Fibroblast of lung (primary cell): ENCODE measurements around the gene ARL17A. TPM values are rescaled to one million over a fixed set of nuclear protein-coding genes. Genes with fewer than 3 reads are reported as not detected.
"Not testable (repeated sequence)": the region's sequence is repeated elsewhere in the genome, so short reads cannot be mapped to it uniquely, and the experiment has no call there.

ENCODE experiments used
- DNase-seq, 2 donors: peaks; one replicate each; pipeline versions ENCODE4 v3.0.0 to v3.0.0-alpha.2; 2010; ENCODE audit warnings: low read depth in 2 of 2
- H2AFZ ChIP-seq: 2 replicates; pipeline ENCODE4 v1.5.1; 2012; ENCODE audit warnings: low read length, control low read depth, inconsistent platforms
- H3K27ac ChIP-seq: 2 replicates; pipeline ENCODE4 v1.5.1; 2011; ENCODE audit warnings: low read length, control low read depth; ENCODE audit not compliant: insufficient read depth
- H3K27me3 ChIP-seq: 2 replicates; pipeline ENCODE4 v1.5.1; 2011; ENCODE audit warnings: mild to moderate bottlenecking, low read length; ENCODE audit not compliant: control insufficient read depth, insufficient read depth
- H3K36me3 ChIP-seq: 2 replicates; pipeline ENCODE4 v1.5.1; 2011; ENCODE audit warnings: low read length; ENCODE audit not compliant: control insufficient read depth, insufficient read depth
- H3K4me1 ChIP-seq: 2 replicates; pipeline ENCODE4 v1.5.1; 2011; ENCODE audit warnings: low read length; ENCODE audit not compliant: control insufficient read depth, insufficient read depth; ENCODE audit errors: extremely low read depth
- H3K4me2 ChIP-seq: 2 replicates; pipeline ENCODE4 v1.5.1; 2011; ENCODE audit warnings: low read length, control low read depth; ENCODE audit not compliant: insufficient read depth; ENCODE audit errors: extremely low read depth
- H3K4me3 ChIP-seq, 4 experiments: fragments of 200-600 bp in 1 of 4; sonication (generic) in 1 of 4; replicated peaks in 1 of 4; 2 replicates each; pipeline ENCODE4 v1.5.1; 2011 to 2016; ENCODE audit warnings: low read length in 4 of 4, low read depth in 3 of 4, mild to moderate bottlenecking in 3 of 4, control low read depth in 2 of 4, inconsistent platforms in 1 of 4, mixed read lengths in 1 of 4; ENCODE audit not compliant: insufficient read depth in 1 of 4; ENCODE audit errors: control extremely low read depth in 1 of 4
- H3K79me2 ChIP-seq: 2 replicates; pipeline ENCODE4 v1.5.1; 2012; ENCODE audit warnings: mild to moderate bottlenecking, low read length, inconsistent platforms; ENCODE audit not compliant: control insufficient read depth, insufficient read depth
- H3K9ac ChIP-seq: 2 replicates; pipeline ENCODE4 v1.5.1; 2011; ENCODE audit warnings: mild to moderate bottlenecking, low read length, control low read depth; ENCODE audit not compliant: insufficient read depth
- H3K9me3 ChIP-seq: 2 replicates; pipeline ENCODE4 v1.5.1; 2012; ENCODE audit warnings: low read depth, low read length; ENCODE audit not compliant: control insufficient read depth, insufficient read depth
- H4K20me1 ChIP-seq: 2 replicates; pipeline ENCODE4 v1.5.1; 2011; ENCODE audit warnings: low read length; ENCODE audit not compliant: control insufficient read depth, insufficient read depth; ENCODE audit errors: extremely low read depth
- polyA plus RNA-seq, 2 donors: library from polyadenylated mRNA; depleted of rRNA in 1 of 2; stranded (reverse) in 1 of 2; unstranded in 1 of 2; fragments of >200 nt; gene quantifications; 2 replicates each; pipeline ENCODE4 v1.2.1, GENCODE V29; 2011 to 2012; ENCODE audit warnings: missing spikeins in 1 of 2
- total RNA-seq: library from RNA; depleted of rRNA; stranded (reverse); fragments of >200 nt; gene quantifications from 2 replicates; pipeline ENCODE4 v1.2.1, GENCODE V29; 2014

The ARL17A gene
- total and polyA plus RNA-seq, 2 donors (not counting 1 experiment from before 2014, with no cell fraction given), result 4.4 to 6.6 TPM

- H3K79me2 ChIP-seq, result not testable (repeated sequence)
Measured at GRCh38 chr17:46560048-46560447, 19.4 kb downstream of the ARL17A start.

DNA sequence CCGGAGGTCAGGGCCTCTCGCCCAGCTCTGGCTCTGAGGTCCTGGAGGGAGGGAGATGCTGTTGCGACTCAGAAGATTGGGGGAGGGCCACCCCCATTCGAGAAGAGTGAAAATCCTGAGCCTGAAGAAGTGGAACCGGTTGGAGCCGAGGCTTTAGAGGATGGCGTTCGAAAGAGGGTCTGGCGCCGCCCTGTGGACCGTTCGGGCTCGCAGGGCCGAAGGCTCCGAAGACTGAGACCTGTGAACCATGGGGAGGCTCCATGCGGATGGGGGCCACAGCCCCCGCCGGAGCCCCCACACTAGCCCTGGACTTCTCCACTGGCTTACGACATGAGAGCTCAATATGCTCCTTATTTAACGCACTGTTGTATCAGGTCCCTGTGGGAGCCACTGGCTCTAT is 20.3 kb downstream of the ARL17A start:
- H3K9me3 ChIP-seq, H3K27ac ChIP-seq, DNase-seq, H3K36me3 ChIP-seq, H3K4me2 ChIP-seq, H3K4me1 ChIP-seq, H3K4me3 ChIP-seq, H2AFZ ChIP-seq, H3K9ac ChIP-seq, H4K20me1 ChIP-seq, H3K27me3 ChIP-seq, H3K79me2 ChIP-seq: not testable (repeated sequence)

More at GRCh38 chr17:46560048-46560447, 19.4 kb downstream of the ARL17A start:
- not testable (repeated sequence) for H3K9me3 ChIP-seq, H3K27me3 ChIP-seq, H2AFZ ChIP-seq, H3K4me2 ChIP-seq, H3K4me3 ChIP-seq, H3K9ac ChIP-seq, H3K27ac ChIP-seq, H3K4me1 ChIP-seq, DNase-seq, H3K36me3 ChIP-seq, H4K20me1 ChIP-seq

DNA sequence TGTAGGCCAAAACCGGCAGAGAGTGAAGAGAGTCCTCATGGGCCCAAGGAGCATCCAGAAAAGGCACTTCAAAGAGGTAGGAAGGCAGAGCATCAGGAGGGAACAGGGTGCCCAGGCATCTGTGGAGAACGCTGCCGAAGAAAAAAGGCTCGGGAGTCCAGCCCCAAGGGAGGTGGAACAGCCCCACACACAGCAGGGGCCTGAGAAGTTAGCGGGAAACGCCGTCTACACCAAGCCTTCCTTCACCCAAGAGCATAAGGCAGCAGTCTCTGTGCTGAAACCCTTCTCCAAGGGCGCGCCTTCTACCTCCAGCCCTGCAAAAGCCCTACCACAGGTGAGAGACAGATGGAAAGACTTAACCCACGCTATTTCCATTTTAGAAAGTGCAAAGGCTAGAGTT is 30.9 kb downstream of the ARL17A start:
- H2AFZ ChIP-seq, H3K4me2 ChIP-seq, H3K79me2 ChIP-seq, H3K9ac ChIP-seq, H3K27me3 ChIP-seq, H3K4me1 ChIP-seq, H3K27ac ChIP-seq, H4K20me1 ChIP-seq, DNase-seq, H3K4me3 ChIP-seq, H3K36me3 ChIP-seq, H3K9me3 ChIP-seq: not testable (repeated sequence)

DNA sequence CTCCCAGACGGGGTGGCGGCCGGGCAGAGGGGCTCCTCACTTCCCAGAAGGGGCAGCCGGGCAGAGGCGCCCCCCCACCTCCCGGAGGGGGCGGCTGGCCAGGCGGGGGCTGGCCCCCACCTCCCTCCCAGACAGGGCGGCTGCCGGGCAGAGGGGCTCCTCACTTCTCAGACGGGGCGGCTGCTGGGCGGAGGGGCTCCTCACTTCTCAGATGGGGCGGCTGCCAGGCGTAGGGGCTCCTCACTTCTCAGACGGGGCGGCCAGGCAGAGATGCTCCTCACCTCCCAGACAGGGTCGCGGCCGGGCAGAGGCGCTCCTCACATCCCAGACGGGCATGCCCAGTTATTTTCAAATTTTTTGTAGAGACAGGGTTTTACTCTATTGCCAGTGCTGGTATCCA is 44.8 kb downstream of the ARL17A start:
- not testable (repeated sequence) for H3K4me1 ChIP-seq, H3K27ac ChIP-seq

DNA sequence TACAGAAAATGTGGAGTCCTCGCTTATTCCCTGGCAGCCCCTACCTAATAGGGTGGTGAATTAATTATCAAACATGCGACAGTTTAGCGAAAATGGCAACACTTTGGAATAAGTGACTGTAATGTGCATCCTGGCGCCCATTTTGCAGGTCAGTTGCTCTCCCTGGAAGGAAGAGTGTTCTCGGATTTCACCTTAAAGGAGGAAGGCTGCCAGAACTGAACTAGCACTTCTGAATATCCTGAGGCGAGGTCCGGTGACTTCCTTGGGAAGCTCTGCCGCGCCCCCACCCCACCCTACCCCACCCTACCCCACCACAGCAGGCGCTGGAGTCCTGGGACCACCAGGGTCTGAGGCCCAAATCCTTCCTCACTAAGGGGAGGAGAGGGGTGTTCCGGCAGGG is 67.3 kb downstream of the ARL17A start, which contains the start of gene LRRC37A2:
Gene LRRC37A2, plus strand, starts transcription at position 301 of the 400 bp plus-strand sequence. CDS start 245 bp downstream, outside the sequence.
- H3K9me3 ChIP-seq, H3K4me2 ChIP-seq: not testable (repeated sequence)

More for the DNA sequence above, 44.8 kb downstream of the ARL17A start:
- H3K9me3 ChIP-seq, DNase-seq, H3K36me3 ChIP-seq, H3K9ac ChIP-seq, H3K4me2 ChIP-seq, H3K27me3 ChIP-seq, H2AFZ ChIP-seq, H4K20me1 ChIP-seq, H3K79me2 ChIP-seq, H3K4me3 ChIP-seq: not testable (repeated sequence)

DNA sequence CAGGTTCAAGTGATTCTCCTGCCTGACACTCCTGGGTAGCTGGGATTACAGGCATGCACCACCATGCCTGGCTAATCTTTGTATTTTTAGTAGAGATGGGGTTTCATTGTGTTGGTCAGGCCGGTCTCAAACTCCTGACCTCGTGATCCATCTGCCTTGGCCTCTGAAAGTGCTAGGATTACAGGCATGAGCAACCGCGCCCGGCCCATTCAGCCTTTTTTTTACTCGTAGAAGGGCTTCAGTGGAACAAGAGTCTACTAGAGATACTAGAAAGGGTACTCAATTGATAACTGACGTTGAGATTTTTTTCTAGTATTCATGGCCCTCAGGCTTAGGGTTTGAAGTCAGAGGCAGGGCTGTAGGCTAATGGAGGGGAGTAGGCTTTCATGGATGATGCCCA is 73.6 kb downstream of the ARL17A start:
- H3K4me3 ChIP-seq, H3K9ac ChIP-seq, H3K4me1 ChIP-seq, H3K79me2 ChIP-seq, H3K4me2 ChIP-seq, H3K27ac ChIP-seq, H3K9me3 ChIP-seq, H2AFZ ChIP-seq, H4K20me1 ChIP-seq, DNase-seq, H3K27me3 ChIP-seq, H3K36me3 ChIP-seq: not testable (repeated sequence)

More for the DNA sequence above, 67.3 kb downstream of the ARL17A start, which contains the start of gene LRRC37A2:
- not testable (repeated sequence) for H4K20me1 ChIP-seq, H3K27me3 ChIP-seq, H3K27ac ChIP-seq, H3K4me3 ChIP-seq, H3K9ac ChIP-seq, H2AFZ ChIP-seq, H3K4me1 ChIP-seq, H3K36me3 ChIP-seq, DNase-seq, H3K79me2 ChIP-seq

DNA sequence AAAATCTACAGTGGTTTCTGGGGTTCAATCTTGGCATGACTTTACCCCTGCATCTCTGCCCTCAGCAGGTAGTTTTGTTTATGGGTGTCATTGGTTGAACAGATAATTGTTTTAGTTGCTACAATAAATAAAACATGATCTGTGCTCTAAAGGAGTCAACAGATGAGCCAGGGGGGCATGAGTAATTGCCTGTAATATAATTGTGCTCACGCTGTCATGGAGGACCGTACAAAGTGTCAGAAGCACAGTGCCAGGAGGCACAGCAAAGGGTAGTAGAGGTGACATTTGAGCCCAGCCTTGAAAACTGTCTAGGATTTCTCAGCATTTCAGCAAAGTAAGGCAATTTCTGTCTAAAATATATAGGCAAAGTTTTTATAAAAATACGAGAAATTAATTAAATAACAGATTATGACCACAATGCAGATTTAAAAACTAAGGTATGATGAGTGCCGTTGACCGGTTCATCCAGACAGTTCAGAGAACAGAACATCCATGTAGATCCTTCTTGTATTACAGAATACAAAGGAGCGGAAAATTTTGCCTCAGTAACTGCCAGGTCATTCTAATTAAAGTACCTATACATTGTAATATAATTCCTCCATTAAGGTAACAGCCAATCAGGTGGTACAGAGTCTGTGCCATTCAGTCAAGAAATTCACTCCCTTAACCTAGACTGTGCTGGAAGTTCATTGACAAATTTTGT is 79.9 kb downstream of the ARL17A start:
- H3K4me3 ChIP-seq, result not testable (repeated sequence)

More for the DNA sequence above, 79.9 kb downstream of the ARL17A start:
- not testable (repeated sequence) for H3K4me1 ChIP-seq, H3K27me3 ChIP-seq, H3K4me2 ChIP-seq, H3K36me3 ChIP-seq, H4K20me1 ChIP-seq, H3K9ac ChIP-seq, H3K9me3 ChIP-seq, H2AFZ ChIP-seq, H3K79me2 ChIP-seq, H3K27ac ChIP-seq, DNase-seq
